Central memory CD8-positive, alpha-beta T cell (primary cell): ENCODE data around the gene TRDN.

Experiments used
- ATAC-seq: fragments of 150-1000 bp; cut with Tn5 transposase; replicated peaks from 2 replicates; pipeline ENCODE4 v1.10.0; 2022; ENCODE audit warnings: mild to moderate bottlenecking, moderate FRiP score, moderate number of reproducible peaks; ENCODE audit not compliant: poor library complexity, severe bottlenecking; ENCODE audit errors: extremely low read depth
- DNase-seq, 2 donors: peaks; one replicate each; pipeline ENCODE4 v3.0.0; 2021; ENCODE audit warnings: low spot score in 2 of 2
- H3K27ac Mint-ChIP-seq: one replicate; pipeline ENCODE4 v1.8.0; 2022; ENCODE audit warnings: low read depth, mild to moderate bottlenecking, moderate library complexity, mixed read lengths
- H3K27me3 Mint-ChIP-seq: one replicate; pipeline ENCODE4 v1.8.0; 2022; ENCODE audit warnings: mixed read lengths
- H3K36me3 Mint-ChIP-seq: one replicate; pipeline ENCODE4 v1.8.0; 2022; ENCODE audit warnings: mild to moderate bottlenecking, moderate library complexity, mixed read lengths; ENCODE audit not compliant: insufficient read depth
- H3K4me1 Mint-ChIP-seq: one replicate; pipeline ENCODE4 v1.8.0; 2022; ENCODE audit warnings: mixed read lengths
- H3K4me3 Mint-ChIP-seq: one replicate; pipeline ENCODE4 v1.8.0; 2022; ENCODE audit warnings: mild to moderate bottlenecking, moderate library complexity, mixed read lengths
- H3K9me3 Mint-ChIP-seq: one replicate; pipeline ENCODE4 v1.8.0; 2022; ENCODE audit warnings: mixed read lengths

TRDN gene

DNA sequence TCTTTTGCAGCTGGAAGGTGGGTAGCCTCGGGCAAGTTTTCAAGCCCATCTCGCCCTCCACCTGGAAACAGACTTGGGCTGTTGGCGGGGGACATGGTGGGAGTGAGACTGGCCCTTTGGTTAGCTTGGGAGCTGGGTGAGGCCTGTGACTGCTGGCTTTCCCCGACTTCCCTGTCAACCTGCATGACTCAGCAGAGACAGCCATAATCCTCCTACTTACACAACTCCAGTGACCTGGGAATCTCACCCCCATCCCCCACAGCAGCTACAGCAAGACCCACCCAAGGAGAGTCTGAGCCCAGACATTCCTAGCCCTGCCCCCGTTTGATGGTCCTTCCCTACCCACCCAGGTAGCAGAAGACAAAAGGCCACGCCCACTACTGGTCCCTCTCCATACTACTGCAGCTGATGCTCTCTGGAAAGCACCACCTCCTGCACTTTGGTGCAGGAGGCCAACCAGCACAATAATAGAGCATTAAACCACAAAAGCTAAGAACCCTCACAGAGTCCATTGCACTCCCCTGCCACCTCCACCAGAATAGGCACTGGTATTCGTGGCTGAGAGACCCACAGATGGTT lies 188.4 kb downstream of the TRDN start:
- Mint-ChIP-seq H3K27ac (no peak overlapping the region), H3K4me3 (no peak overlapping the region), H3K36me3 (no peaks in the 10 kb centered on the region), H3K27me3 (no peaks in the 10 kb centered on the region), H3K9me3 (peaks cover 22% of the 10 kb centered on the region), H3K4me1 (no peaks in the 10 kb centered on the region)
- no peak for ATAC-seq
- DNase-seq = no peak

DNA sequence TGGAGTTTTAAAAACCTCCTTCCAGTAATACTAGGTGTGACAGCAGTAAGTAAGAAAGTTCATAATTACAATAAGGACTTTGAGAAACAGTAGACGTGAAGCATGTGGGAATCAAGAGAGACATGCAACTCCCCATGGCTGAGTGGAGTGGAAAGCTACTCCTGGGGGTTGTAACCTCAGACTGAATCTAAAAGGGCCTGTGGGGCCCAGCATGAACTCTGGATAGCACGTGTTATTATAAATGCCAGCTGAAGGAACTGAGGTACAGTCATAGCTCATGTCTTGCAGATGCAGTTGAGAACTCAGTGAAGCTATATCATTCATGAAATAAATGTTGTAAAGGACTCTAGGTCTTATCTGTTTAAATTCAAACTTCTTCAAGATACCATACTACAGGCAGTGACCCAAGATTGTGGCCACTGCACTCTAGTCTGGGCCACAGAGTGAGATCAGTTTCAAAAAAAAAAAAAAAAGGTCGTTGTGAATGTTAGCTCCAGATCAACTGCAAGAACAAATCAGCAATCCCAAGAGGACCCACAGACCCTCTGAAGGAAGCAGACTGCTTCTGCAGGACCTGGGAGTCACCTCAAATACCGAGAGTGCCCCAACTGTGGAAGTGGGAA lies 189.3 kb downstream of the TRDN start:
- DNase-seq (no peak), ATAC-seq (no peak)
- no peaks in the 10 kb centered on the region for H3K27me3 Mint-ChIP-seq
- H3K4me3 Mint-ChIP-seq = no peak overlapping the region
- H3K36me3 Mint-ChIP-seq = no peaks in the 10 kb centered on the region
- peaks cover 12% of the 10 kb centered on the region for H3K9me3 Mint-ChIP-seq
- H3K27ac Mint-ChIP-seq = no peak overlapping the region
- no peaks in the 10 kb centered on the region for H3K4me1 Mint-ChIP-seq

DNA sequence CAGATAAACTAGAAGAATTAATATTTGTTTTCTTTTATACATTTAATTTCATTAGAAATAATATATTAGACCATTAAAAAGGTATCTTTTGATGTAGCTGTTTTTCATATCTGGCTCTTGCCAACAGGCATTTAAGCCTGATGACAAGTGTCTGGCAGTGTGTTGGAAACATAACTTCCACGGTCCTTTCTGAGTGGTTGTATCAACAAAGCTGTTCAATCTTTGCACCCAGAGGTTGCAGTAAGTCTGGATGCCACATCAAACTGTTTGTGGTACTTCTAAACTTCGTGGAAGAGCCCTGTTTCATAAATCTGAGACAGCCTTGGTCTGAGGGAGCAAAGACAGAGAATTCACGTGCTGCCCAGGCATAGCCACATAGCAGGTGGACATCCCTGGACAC lies 197.4 kb downstream of the TRDN start:
- Mint-ChIP-seq H3K9me3 (peaks cover 16% of the 10 kb centered on the region), H3K27ac (no peak overlapping the region)
- no peak for ATAC-seq

GRCh38 chr6:123434186-123434585 lies 202.6 kb downstream of the TRDN start:
- Mint-ChIP-seq H3K27ac (no peak overlapping the region), H3K27me3 (no peaks in the 10 kb centered on the region), H3K36me3 (no peaks in the 10 kb centered on the region), H3K9me3 (peaks cover 17% of the 10 kb centered on the region), H3K4me1 (no peaks in the 10 kb centered on the region), H3K4me3 (no peak overlapping the region)
- ATAC-seq (no peak), DNase-seq (no peak)

More for the DNA sequence above, 197.4 kb downstream of the TRDN start:
- no peak overlapping the region for H3K4me3 Mint-ChIP-seq
- no peaks in the 10 kb centered on the region for H3K36me3 Mint-ChIP-seq
- H3K27me3 Mint-ChIP-seq = no peaks in the 10 kb centered on the region
- no peak for DNase-seq
- H3K4me1 Mint-ChIP-seq = no peaks in the 10 kb centered on the region

DNA sequence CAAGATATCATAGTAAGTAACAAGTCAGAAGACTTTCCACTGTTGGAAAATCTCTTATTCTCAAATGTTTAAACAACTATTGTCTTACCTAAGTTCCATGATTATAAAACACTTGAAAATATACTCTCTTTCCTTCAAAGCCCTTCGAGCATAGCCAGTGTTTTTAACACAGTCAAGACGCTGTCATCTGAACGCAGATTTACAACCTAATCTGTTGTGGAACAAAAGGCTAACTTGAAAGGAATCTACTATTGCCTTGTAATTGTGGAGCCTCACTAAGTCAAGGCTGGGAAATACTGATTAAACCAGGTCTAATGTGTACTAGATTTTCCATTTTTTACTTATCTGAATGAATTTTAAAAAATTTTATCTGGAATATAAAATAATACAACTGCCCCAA lies 205.8 kb downstream of the TRDN start:
- no peaks in the 10 kb centered on the region for H3K27me3 Mint-ChIP-seq
- peaks cover 8% of the 10 kb centered on the region for H3K9me3 Mint-ChIP-seq
- H3K27ac Mint-ChIP-seq = no peak overlapping the region
- DNase-seq = no peak
- no peak for ATAC-seq
- no peak overlapping the region for H3K4me3 Mint-ChIP-seq
- H3K4me1 Mint-ChIP-seq = no peaks in the 10 kb centered on the region
- H3K36me3 Mint-ChIP-seq = no peaks in the 10 kb centered on the region

DNA sequence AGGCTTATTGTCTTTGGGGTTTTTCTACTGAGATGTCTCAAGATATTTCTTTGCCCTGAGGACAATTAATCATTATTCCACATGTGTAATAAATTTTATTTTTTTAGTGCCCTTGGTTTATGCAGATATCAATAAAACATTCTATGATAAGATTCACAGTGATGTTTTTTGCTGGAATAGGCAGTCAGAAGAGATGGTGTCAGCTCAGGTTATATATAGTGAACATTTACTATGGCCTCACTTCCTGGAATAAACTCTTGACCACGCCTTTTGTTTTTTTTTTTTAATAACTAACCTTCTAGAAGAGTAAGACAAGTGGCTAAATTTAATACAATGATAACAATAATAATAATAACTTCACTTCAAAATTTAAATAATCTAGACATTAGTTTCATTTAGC lies 209.7 kb downstream of the TRDN start:
- no peak for ATAC-seq
- Mint-ChIP-seq H3K4me1 (no peaks in the 10 kb centered on the region), H3K27me3 (no peaks in the 10 kb centered on the region), H3K36me3 (no peaks in the 10 kb centered on the region), H3K4me3 (no peak overlapping the region), H3K9me3 (no peaks in the 10 kb centered on the region), H3K27ac (no peak overlapping the region)
- DNase-seq = no peak

DNA sequence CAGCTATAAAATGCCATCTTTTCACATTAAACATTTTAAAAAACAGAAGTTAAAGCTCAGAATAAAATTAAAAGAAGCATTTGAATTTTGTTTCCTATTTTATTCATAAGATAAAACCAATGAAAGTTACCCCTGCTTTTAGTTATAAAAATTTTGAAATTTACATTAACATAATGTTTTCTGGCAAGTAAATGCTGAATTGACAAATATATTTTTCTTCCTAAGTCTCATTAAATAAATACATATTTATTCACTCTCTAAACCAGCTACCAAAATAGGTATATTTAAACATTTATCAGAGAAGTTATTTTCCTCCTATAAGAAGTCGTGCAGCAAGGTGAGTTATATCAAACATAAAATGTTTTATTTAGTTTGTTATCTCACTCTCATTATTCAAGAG lies 213.6 kb downstream of the TRDN start:
- no peak overlapping the region for H3K27ac Mint-ChIP-seq
- H3K4me1 Mint-ChIP-seq = no peaks in the 10 kb centered on the region
- no peaks in the 10 kb centered on the region for H3K27me3 Mint-ChIP-seq

DNA sequence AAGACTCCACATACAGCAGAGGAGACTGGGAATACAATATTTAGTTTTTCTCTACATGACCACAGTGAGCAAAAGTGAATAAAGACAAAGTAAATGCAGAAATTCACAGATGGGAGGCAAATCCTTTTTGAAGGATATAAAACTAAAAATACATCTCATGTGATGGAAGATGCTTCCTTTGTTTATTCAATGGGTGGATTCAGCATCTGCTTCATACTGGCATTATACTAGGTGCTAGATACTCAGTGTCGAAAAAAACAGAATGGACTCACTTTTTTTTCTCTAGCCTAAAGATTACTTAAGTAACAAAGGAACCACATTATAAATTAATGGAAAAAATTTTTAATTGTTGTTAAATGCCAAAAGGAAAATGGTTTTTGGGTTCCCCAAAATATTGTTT lies 216.2 kb downstream of the TRDN start:
- Mint-ChIP-seq H3K4me3 (no peak overlapping the region), H3K4me1 (no peaks in the 10 kb centered on the region), H3K9me3 (no peaks in the 10 kb centered on the region), H3K36me3 (no peaks in the 10 kb centered on the region), H3K27me3 (no peaks in the 10 kb centered on the region), H3K27ac (no peak overlapping the region)
- DNase-seq (no peak), ATAC-seq (no peak)

More for the DNA sequence above, 213.6 kb downstream of the TRDN start:
- ATAC-seq (no peak), DNase-seq (no peak)
- no peaks in the 10 kb centered on the region for H3K9me3 Mint-ChIP-seq
- no peaks in the 10 kb centered on the region for H3K36me3 Mint-ChIP-seq
- no peak overlapping the region for H3K4me3 Mint-ChIP-seq

DNA sequence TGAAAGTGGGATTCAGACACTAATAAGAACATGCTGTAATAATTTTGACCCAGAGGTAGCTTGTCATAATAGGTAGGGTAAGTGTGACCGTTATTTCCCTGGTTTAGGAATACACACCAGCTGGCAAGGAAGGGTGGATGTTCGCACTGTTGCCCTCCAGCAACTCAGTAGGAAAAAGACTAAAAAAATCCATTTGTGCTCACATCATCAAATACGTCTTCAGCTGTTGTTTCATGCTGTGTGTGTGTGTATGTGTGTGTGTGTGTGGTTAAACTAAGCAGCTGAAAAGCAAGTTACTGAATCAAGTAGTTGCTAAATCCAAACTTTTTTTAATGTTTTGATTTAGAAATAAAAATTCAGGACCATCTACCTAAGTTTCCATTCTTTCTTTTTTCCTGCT lies 218.7 kb downstream of the TRDN start:
- no peak overlapping the region for H3K27ac Mint-ChIP-seq
- DNase-seq (no peak), ATAC-seq (no peak)
- no peaks in the 10 kb centered on the region for H3K27me3 Mint-ChIP-seq
- no peaks in the 10 kb centered on the region for H3K4me1 Mint-ChIP-seq
- H3K36me3 Mint-ChIP-seq = no peaks in the 10 kb centered on the region
- no peaks in the 10 kb centered on the region for H3K9me3 Mint-ChIP-seq
- no peak overlapping the region for H3K4me3 Mint-ChIP-seq

DNA sequence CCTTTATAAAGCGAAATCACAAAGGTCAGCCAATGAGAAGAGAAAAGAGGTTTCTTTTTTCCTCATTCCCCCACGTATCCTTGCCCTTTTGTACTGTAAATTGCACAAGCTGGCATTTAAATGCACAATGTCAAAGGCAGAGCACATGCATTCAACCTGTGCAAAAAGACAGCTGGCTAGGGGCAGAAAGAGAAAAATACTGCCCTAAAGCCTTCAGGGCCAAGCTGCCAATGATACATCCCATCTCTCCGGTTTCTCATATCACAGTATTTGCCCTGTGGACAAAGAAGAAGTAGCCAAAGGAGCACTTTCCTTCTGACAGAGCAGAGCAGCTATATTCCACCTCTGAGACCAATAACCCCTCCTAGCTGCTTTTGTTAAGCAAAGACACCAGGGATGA lies 219.2 kb downstream of the TRDN start:
- Mint-ChIP-seq H3K36me3 (no peaks in the 10 kb centered on the region), H3K27me3 (no peaks in the 10 kb centered on the region), H3K4me3 (no peak overlapping the region), H3K27ac (no peak overlapping the region), H3K9me3 (no peaks in the 10 kb centered on the region), H3K4me1 (no peaks in the 10 kb centered on the region)
- ATAC-seq = no peak
- no peak for DNase-seq

DNA sequence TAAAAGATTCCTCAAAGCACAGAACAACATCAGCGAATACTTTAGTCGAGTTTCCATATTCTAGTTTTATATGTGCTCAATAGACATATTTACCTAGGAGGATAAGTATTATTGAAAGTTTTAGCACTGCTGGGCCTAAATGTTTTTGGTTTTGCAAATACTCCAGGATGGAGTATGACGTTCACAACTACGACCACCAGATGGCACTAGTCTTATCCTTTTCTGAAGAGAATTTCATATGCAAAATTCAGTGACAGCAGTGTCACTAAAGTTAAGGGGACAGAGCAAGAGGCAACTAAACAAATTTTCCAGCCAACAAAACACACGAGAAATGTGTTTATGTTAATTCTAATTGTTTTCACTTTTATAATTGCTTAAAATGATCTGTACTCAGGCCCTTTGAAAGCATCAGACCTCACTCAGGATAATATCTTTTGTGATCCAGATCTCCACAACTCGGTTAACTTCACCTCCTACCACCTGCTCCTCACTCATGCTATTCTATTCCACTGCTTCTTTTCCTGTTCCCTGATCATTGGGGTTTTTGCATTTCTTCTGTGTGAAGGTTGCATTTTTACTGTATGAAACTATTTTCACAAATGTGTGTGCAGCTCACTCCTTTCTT lies 220.8 kb downstream of the TRDN start:
- Mint-ChIP-seq H3K4me3 (no peak overlapping the region), H3K27ac (no peak overlapping the region), H3K9me3 (peaks cover 6% of the 10 kb centered on the region), H3K4me1 (no peaks in the 10 kb centered on the region), H3K36me3 (no peaks in the 10 kb centered on the region), H3K27me3 (no peaks in the 10 kb centered on the region)
- no peak for ATAC-seq
- no peak for DNase-seq

GRCh38 chr6:123404975-123405374 lies 231.8 kb downstream of the TRDN start:
- ATAC-seq = no peak
- peaks cover 10% of the 10 kb centered on the region for H3K9me3 Mint-ChIP-seq
- no peaks in the 10 kb centered on the region for H3K4me1 Mint-ChIP-seq
- no peak for DNase-seq
- no peak overlapping the region for H3K27ac Mint-ChIP-seq
- H3K36me3 Mint-ChIP-seq = no peaks in the 10 kb centered on the region
- H3K27me3 Mint-ChIP-seq = no peaks in the 10 kb centered on the region
- H3K4me3 Mint-ChIP-seq = no peak overlapping the region

GRCh38 chr6:123402052-123402451 lies 234.7 kb downstream of the TRDN start:
- ATAC-seq = no peak
- no peak for DNase-seq
- no peaks in the 10 kb centered on the region for H3K27me3 Mint-ChIP-seq
- no peaks in the 10 kb centered on the region for H3K36me3 Mint-ChIP-seq
- no peak overlapping the region for H3K27ac Mint-ChIP-seq
- H3K9me3 Mint-ChIP-seq = peaks cover 5% of the 10 kb centered on the region
- H3K4me3 Mint-ChIP-seq = no peak overlapping the region
- H3K4me1 Mint-ChIP-seq = no peaks in the 10 kb centered on the region
